Glomerular endothelial cell (primary cell): Measurements from ENCODE around the gene DGAT2. TPM values are rescaled to one million over a fixed set of nuclear protein-coding genes. Genes with fewer than 3 reads are reported as not detected.
"Not testable (repeated sequence)": the region's sequence is repeated elsewhere in the genome, so short reads cannot be mapped to it uniquely, and the experiment has no call there.

Experiments
- DNase-seq: peaks from one replicate; pipeline ENCODE4 v3.0.0-alpha.2; 2011; ENCODE audit warnings: low read depth, low spot score; ENCODE audit errors: extremely low read depth
- total RNA-seq: library from RNA; depleted of rRNA; stranded (reverse); fragments of >200 nt; gene quantifications from 2 replicates; pipeline ENCODE4 v1.2.3, GENCODE V29; 2015

DGAT2 gene, protein sequence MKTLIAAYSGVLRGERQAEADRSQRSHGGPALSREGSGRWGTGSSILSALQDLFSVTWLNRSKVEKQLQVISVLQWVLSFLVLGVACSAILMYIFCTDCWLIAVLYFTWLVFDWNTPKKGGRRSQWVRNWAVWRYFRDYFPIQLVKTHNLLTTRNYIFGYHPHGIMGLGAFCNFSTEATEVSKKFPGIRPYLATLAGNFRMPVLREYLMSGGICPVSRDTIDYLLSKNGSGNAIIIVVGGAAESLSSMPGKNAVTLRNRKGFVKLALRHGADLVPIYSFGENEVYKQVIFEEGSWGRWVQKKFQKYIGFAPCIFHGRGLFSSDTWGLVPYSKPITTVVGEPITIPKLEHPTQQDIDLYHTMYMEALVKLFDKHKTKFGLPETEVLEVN
- 0.88 and 3.0 TPM in 2 replicates for total RNA-seq

GRCh38 chr11:75768112-75768908 lies at the start of gene DGAT2:
TSS of gene DGAT2 (plus strand) at chr11:75768778. CDS start at chr11:75768992, 214 bp downstream.
- DNase-seq = no peak

- no peak for DNase-seq
Observed at GRCh38 chr11:75719340-75720239, 49.0 kb upstream of the DGAT2 start.

GRCh38 chr11:75720639-75721038 lies 47.9 kb upstream of the DGAT2 start:
- no peak for DNase-seq

GRCh38 chr11:75721852-75722668 lies 46.5 kb upstream of the DGAT2 start:
- no peak for DNase-seq

DNA sequence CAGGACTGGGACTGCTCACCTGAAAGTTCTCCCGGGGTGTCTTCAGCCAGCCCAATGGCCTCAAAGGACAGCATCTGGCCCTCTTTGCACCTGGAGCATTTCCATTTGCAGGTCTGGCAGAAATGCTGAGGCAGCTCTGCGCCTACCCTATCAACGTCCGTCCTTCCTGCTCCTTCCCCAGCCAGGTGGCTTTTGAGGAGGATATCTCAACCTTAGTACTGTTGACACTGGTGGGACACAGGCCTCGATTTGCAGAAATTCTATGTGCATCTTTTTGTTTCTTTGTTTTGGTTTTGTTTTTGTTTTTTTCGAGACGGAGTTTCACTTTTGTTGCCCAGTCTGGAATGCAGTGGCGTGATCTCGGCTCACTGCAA lies 45.9 kb upstream of the DGAT2 start:
- DNase-seq = no peak

GRCh38 chr11:75725547-75726320 lies 42.8 kb upstream of the DGAT2 start:
- no peak for DNase-seq

DNA sequence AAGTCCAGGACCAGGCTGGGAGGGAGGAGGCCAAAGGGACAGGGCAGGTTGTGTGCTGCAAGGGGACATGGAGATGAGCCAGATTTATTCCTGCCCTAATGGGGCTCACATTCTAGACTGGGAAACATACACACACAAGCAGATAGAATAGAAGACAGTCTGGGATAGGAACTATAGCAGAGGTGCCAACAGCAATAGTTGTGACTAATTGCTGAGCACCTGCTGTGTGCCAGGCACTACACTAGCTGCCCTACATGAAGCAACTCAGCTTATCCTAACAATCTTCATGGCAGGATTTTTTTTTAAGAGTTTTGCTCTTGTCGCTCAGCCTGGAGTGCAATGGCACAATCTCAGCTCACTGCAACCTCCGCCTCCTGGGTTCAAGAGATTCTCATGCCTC lies 39.6 kb upstream of the DGAT2 start:
- no peak for DNase-seq

DNA sequence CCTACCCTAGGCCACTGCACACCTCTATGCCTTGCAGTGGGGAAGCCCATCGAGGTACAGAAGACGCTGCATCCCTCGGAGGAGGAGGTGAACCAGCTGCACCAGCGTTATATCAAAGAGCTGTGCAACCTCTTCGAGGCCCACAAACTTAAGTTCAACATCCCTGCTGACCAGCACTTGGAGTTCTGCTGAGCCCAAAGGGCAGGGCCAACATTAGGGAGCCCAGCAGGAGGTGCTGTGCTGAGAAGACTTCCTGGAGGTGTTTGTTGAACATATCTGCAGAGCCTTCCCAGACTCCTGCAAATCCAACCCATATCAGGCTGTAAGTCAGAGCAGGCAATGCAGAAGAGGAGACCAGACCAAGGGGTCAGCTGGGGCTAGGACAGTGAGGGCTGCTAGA lies 37.5 kb upstream of the DGAT2 start:
- no peak for DNase-seq

DNA sequence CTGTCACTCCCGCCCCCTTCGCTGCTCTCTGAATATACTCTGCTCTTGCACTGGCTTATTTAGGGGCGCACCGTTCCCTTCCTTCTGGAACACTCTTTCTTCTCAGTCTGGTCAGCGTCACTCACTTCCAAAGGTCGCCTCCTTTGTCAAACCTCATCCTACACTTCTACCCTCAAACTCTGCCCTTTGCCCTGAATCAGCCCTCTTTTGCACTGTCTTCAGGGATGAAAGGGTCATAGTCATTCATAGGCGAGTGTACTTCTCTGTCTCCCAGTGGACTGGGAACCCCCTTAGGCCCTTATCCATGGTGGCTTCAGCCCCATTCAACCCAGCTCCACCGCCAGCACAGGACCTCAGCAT lies 35.5 kb upstream of the DGAT2 start:
- no peak for DNase-seq

DNA sequence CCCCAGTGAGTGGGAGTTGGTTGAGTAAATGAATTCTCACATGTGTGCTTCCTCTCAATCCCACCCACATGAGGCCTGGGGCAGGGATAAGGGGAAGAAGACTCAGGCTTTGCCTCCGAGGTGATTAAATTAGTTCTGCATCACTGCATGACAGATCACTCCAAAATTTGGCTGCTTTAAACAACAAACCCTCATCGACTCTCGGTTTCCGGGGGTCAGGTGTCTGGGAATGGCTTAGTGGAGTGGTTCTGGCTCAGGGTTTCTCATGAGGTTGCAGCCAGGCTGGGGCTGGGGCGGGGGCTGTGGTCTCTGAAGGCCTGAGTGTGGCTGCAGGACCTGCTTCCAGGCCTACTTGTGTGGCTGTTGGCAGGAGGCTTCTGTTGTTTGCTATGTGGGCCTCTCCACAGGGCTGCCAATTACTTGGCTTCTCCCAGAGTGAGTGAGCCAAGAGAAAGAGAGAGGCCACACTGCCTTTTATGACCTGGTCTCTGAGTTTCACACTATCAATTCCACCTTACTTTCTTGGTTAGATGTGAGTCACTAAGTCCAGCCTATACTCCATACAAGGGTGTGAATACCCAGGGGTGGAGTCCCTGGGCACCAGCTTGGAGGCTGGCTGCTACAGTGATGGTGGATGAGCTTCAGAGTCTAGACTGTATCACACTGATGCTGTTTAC lies 35.0 kb upstream of the DGAT2 start:
- DNase-seq = no peak

- DNase-seq = no peak
Observed at GRCh38 chr11:75734491-75735180, 33.9 kb upstream of the DGAT2 start.

- no peak for DNase-seq
Observed at GRCh38 chr11:75735181-75735845, 33.3 kb upstream of the DGAT2 start.

DNA sequence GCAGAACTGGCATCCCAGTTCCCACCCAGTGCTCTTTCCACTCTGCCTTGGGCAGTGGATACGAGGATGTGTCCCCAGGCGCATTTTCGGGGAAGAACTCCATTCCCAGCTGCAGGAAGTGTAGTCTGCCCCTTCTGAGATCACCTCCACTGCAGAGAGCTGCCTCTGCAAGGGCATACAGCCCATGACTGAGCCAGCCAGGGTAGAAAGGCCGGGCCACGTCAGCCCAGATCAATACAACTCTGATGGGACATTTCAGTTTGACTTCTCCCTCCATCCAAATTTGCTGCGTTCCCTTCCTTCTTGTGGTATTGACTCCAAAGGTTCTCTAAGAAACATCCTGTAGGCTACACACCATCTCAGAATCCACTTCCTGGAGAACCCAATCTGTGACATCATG lies 31.3 kb upstream of the DGAT2 start:
- no peak for DNase-seq

DNA sequence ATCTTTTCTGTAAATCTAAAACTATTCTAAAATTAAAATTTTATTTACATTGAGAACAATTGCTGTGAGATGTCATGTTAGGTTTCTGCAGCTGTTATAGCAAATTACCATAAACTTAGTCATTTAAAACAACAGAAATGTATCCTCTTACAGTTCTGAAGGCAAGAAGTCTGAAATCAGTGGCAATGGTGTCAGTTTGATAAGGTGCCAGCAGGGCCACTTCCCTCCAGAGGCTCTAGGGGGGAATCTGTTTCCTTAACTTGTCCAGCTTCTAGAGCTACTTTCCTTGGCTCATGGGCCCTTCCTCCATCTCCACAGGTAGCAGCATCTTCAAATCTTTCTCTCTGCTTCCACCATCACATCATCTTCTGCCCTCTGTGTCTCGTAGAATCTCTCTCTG lies 27.9 kb upstream of the DGAT2 start:
- DNase-seq = no peak

DNA sequence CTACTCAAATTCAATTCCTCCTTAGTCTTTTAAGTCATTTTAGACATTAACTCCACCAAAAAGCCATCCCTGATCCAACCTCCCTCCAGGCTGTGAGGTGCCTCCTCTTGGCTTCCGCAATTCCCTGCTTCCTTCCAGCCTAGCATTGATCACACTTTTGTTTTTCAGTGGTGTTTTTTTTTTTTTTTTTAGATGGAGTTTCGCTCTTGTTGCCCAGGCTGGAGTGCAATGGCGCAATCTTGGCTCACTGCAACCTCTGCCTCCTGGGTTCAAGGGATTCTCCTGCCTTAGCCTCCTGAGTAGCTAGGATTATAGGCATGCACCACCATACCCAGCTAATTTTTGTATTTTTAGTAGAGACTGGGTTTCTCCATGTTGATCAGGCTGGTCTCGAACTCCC lies 25.4 kb upstream of the DGAT2 start:
- not testable (repeated sequence) for DNase-seq

DNA sequence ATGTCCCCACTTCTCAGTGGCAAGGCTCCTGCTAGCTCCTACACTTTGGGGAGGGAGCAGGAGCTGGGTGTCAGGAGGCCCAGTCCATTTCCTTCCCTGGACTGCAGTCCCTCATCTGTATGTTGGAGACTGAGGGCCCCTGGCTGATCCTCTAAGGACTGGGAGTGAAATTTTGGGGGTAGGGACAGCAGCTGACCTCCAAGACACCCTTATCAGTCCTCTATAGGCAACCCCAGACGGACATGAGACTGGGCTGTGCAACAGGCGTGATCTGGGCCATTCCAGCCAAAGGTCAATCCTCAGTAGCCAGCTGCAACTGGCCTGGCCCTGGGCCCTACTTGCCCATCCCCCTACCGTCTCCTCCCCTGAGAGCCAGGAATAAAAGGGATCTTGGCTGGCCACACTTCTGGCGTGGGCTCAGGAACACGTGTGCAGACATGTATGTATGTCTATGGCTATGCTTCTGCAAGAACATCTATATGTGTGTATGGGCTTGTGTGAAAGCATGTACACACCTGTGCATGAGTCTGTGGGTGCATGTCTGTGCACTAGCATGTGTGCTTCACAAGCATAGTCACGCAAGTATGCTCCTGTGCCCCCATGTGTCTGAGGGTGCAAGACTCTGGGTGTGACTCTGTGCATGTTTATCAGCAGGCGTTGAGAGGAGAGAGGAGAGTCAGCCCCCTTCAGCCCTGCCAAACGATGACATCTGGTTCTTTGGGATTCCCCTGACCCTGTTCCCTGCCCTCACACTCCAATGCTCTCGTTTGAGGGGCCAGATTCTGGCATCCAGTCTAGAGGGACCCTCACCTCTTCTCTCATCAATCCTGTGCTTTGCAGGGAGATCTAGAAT lies 24.6 kb upstream of the DGAT2 start:
- no peak for DNase-seq

DNA sequence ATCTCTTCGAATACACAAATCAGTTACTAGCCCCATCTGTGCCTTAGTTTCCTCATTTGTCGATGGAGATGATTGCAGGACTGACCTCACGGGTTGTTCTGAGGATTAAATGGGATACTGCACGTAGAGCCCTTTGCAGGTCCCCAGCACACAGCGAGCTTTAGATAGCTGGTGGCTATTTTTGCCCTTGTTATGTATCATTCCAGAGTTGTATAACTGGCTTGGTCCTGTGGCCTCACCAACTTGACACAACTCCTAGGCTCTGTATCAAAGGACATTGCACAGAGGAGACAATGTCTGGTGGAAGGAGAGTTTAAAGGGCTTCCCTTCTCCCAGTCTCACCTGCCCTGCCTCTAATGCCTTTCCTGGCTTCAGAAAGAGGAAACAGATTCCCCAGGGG lies 22.8 kb upstream of the DGAT2 start:
- DNase-seq = no peak
